ENCODE data around the gene FKRP.

FKRP gene

GRCh38 chr19:46714444-46715106 lies 31.3 kb upstream of the FKRP start:
- H3K9me3 ChIP-seq (ENCODE audit: control insufficient read depth, low read length): no peaks in the 10 kb centered on the region
- peak; percentile 26 for DNase-seq (ENCODE audit: low read depth)
- H3K4me3 ChIP-seq (ENCODE audit: low read length): peak overlapping the region; percentile 88
- H3K4me1 ChIP-seq (ENCODE audit: control insufficient read depth, insufficient read depth, low read length): peaks cover 23% of the 10 kb centered on the region
- peaks cover 3% of the 10 kb centered on the region for H3K36me3 ChIP-seq (ENCODE audit: control insufficient read depth, insufficient read depth, low read length, severe bottlenecking)
- no peaks in the 10 kb centered on the region for H3K27me3 ChIP-seq (replicated peaks; ENCODE audit: control insufficient read depth, insufficient read depth, low read length)
- H3K9ac ChIP-seq (ENCODE audit: low read length): peak overlapping the region; percentile 85

GRCh38 chr19:46715620-46715974 lies 30.3 kb upstream of the FKRP start:
- no peak for DNase-seq (ENCODE audit: low read depth)
- Histone ChIP-seq H3K4me1 (ENCODE audit: control insufficient read depth, insufficient read depth, low read length) (peaks cover 27% of the 10 kb centered on the region), H3K9ac (ENCODE audit: low read length) (peak overlapping the region; percentile 85), H3K4me3 (ENCODE audit: low read length) (peak overlapping the region; percentile 88), H3K27me3 (replicated peaks; ENCODE audit: control insufficient read depth, insufficient read depth, low read length) (no peaks in the 10 kb centered on the region), H3K36me3 (ENCODE audit: control insufficient read depth, insufficient read depth, low read length, severe bottlenecking) (peaks cover 8% of the 10 kb centered on the region), H3K9me3 (ENCODE audit: control insufficient read depth, low read length) (no peaks in the 10 kb centered on the region)

GRCh38 chr19:46715975-46716671 lies 29.7 kb upstream of the FKRP start:
- Histone ChIP-seq H3K36me3 (ENCODE audit: control insufficient read depth, insufficient read depth, low read length, severe bottlenecking) (peaks cover 11% of the 10 kb centered on the region), H3K4me1 (ENCODE audit: control insufficient read depth, insufficient read depth, low read length) (peaks cover 27% of the 10 kb centered on the region), H3K27me3 (replicated peaks; ENCODE audit: control insufficient read depth, insufficient read depth, low read length) (no peaks in the 10 kb centered on the region), H3K4me3 (ENCODE audit: low read length) (peak overlapping the region; percentile 88), H3K9ac (ENCODE audit: low read length) (peak overlapping the region; percentile 85), H3K9me3 (ENCODE audit: control insufficient read depth, low read length) (no peaks in the 10 kb centered on the region)
- DNase-seq (ENCODE audit: low read depth): peak; percentile 63

- Histone ChIP-seq H3K4me1 (ENCODE audit: control insufficient read depth, insufficient read depth, low read length) (peaks cover 27% of the 10 kb centered on the region), H3K4me3 (ENCODE audit: low read length) (peak overlapping the region; percentile 88), H3K36me3 (ENCODE audit: control insufficient read depth, insufficient read depth, low read length, severe bottlenecking) (peaks cover 16% of the 10 kb centered on the region), H3K9me3 (ENCODE audit: control insufficient read depth, low read length) (no peaks in the 10 kb centered on the region), H3K27me3 (replicated peaks; ENCODE audit: control insufficient read depth, insufficient read depth, low read length) (no peaks in the 10 kb centered on the region), H3K9ac (ENCODE audit: low read length) (peak overlapping the region; percentile 85)
- peak; percentile 40 for DNase-seq (ENCODE audit: low read depth)
Measured at GRCh38 chr19:46716672-46717033, 29.2 kb upstream of the FKRP start.

- H3K27me3 ChIP-seq (replicated peaks; ENCODE audit: control insufficient read depth, insufficient read depth, low read length): no peaks in the 10 kb centered on the region
- peak within 1 kb of the TSS; percentile 88 for H3K4me3 ChIP-seq (ENCODE audit: low read length)
- DNase-seq (ENCODE audit: low read depth): peak; percentile 93
- H3K36me3 ChIP-seq (ENCODE audit: control insufficient read depth, insufficient read depth, low read length, severe bottlenecking): peaks cover 21% of the 10 kb centered on the region
- no peaks in the 10 kb centered on the region for H3K9me3 ChIP-seq (ENCODE audit: control insufficient read depth, low read length)
- peak within 1 kb of the TSS; percentile 88 for H3K9ac ChIP-seq (ENCODE audit: low read length)
- peaks cover 27% of the 10 kb centered on the region for H3K4me1 ChIP-seq (ENCODE audit: control insufficient read depth, insufficient read depth, low read length)
Measured at GRCh38 chr19:46717034-46717715, 28.7 kb upstream of the FKRP start, which contains the start of gene PRKD2. PRKD2 (minus strand) TSS chr19:46717114; CDS start chr19:46716370, 744 bp downstream.

- Histone ChIP-seq H3K9ac (ENCODE audit: low read length) (peak overlapping the region; percentile 88), H3K36me3 (ENCODE audit: control insufficient read depth, insufficient read depth, low read length, severe bottlenecking) (peaks cover 27% of the 10 kb centered on the region), H3K4me3 (ENCODE audit: low read length) (peak overlapping the region; percentile 88), H3K4me1 (ENCODE audit: control insufficient read depth, insufficient read depth, low read length) (peaks cover 27% of the 10 kb centered on the region), H3K9me3 (ENCODE audit: control insufficient read depth, low read length) (no peaks in the 10 kb centered on the region), H3K27me3 (replicated peaks; ENCODE audit: control insufficient read depth, insufficient read depth, low read length) (no peaks in the 10 kb centered on the region)
- peak; percentile 29 for DNase-seq (ENCODE audit: low read depth)
Measured at GRCh38 chr19:46717716-46718143, 28.1 kb upstream of the FKRP start.

- Histone ChIP-seq H3K9me3 (ENCODE audit: control insufficient read depth, low read length) (no peaks in the 10 kb centered on the region), H3K4me1 (ENCODE audit: control insufficient read depth, insufficient read depth, low read length) (peaks cover 27% of the 10 kb centered on the region), H3K4me3 (ENCODE audit: low read length) (no peak overlapping the region), H3K27me3 (replicated peaks; ENCODE audit: control insufficient read depth, insufficient read depth, low read length) (no peaks in the 10 kb centered on the region), H3K36me3 (ENCODE audit: control insufficient read depth, insufficient read depth, low read length, severe bottlenecking) (peaks cover 33% of the 10 kb centered on the region), H3K9ac (ENCODE audit: low read length) (peak overlapping the region; percentile 88)
- peak; percentile 17 for DNase-seq (ENCODE audit: low read depth)
Measured at GRCh38 chr19:46718157-46718933, 27.5 kb upstream of the FKRP start.

- H3K4me1 ChIP-seq (ENCODE audit: control insufficient read depth, insufficient read depth, low read length): peaks cover 27% of the 10 kb centered on the region
- H3K9ac ChIP-seq (ENCODE audit: low read length): no peak overlapping the region
- no peaks in the 10 kb centered on the region for H3K27me3 ChIP-seq (replicated peaks; ENCODE audit: control insufficient read depth, insufficient read depth, low read length)
- no peaks in the 10 kb centered on the region for H3K9me3 ChIP-seq (ENCODE audit: control insufficient read depth, low read length)
- H3K4me3 ChIP-seq (ENCODE audit: low read length): no peak overlapping the region
- peaks cover 39% of the 10 kb centered on the region for H3K36me3 ChIP-seq (ENCODE audit: control insufficient read depth, insufficient read depth, low read length, severe bottlenecking)
- no peak for DNase-seq (ENCODE audit: low read depth)
Measured at GRCh38 chr19:46718934-46719622, 26.8 kb upstream of the FKRP start.

GRCh38 chr19:46719629-46720502 lies 26.0 kb upstream of the FKRP start:
- Histone ChIP-seq H3K4me1 (ENCODE audit: control insufficient read depth, insufficient read depth, low read length) (peaks cover 21% of the 10 kb centered on the region), H3K9ac (ENCODE audit: low read length) (peak overlapping the region; percentile 29), H3K4me3 (ENCODE audit: low read length) (no peak overlapping the region), H3K27me3 (replicated peaks; ENCODE audit: control insufficient read depth, insufficient read depth, low read length) (no peaks in the 10 kb centered on the region), H3K9me3 (ENCODE audit: control insufficient read depth, low read length) (no peaks in the 10 kb centered on the region), H3K36me3 (ENCODE audit: control insufficient read depth, insufficient read depth, low read length, severe bottlenecking) (peaks cover 47% of the 10 kb centered on the region)
- DNase-seq (ENCODE audit: low read depth): peak; percentile 13
